Stomach smooth muscle (tissue), 2 donors: Measurements from ENCODE around the gene RFLNA.

ENCODE experiments used
- H3K27ac ChIP-seq: one replicate; pipeline ENCODE4 v1.7.0; 2013; ENCODE audit warnings: mild to moderate bottlenecking, low read length, inconsistent platforms
- H3K27me3 ChIP-seq, 2 donors: one replicate each; pipeline ENCODE4 v1.7.0; 2013; ENCODE audit warnings: low read length in 2 of 2; ENCODE audit not compliant: insufficient read depth in 2 of 2, control insufficient read depth in 1 of 2
- H3K36me3 ChIP-seq, 2 donors: one replicate each; pipeline ENCODE4 v1.7.0; 2013; ENCODE audit warnings: low read length in 2 of 2; ENCODE audit not compliant: control insufficient read depth in 2 of 2, insufficient read depth in 2 of 2
- H3K4me1 ChIP-seq: one replicate; pipeline ENCODE4 v1.7.0; 2013; ENCODE audit warnings: low read length; ENCODE audit not compliant: control insufficient read depth, insufficient read depth
- H3K4me3 ChIP-seq, 2 donors: one replicate each; pipeline ENCODE4 v1.7.0; 2013; ENCODE audit warnings: low read length in 2 of 2
- H3K9ac ChIP-seq, 2 donors: one replicate each; pipeline ENCODE4 v1.7.0; 2013; ENCODE audit warnings: low read length in 2 of 2, mild to moderate bottlenecking in 1 of 2
- H3K9me3 ChIP-seq, 2 donors: one replicate each; pipeline ENCODE4 v1.7.0; 2013; ENCODE audit warnings: low read length in 2 of 2; ENCODE audit not compliant: control insufficient read depth in 2 of 2
- donor health status: healthy.
- donor health status: Pancreatic carcinoma.

RFLNA gene

DNA sequence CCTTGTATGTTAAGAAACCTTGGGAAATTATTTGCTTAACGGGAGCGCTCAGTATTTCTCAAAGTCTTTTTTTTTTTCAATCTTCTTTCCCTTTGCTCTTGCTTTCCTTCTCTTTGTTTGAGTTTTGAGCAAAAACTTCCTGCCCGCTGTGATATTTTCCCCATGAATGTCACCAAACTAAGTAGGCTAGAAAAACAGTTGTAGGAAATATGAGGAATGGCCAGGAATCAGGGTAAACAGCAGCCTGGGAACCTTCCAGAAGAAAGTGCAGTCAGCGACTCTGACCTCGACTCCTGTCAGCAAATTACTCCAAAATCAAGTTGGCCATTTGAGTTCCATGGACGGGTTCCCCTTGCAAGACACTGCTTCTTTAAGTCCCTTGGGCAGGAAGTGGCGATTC is 11.6 kb upstream of the RFLNA start:
- Histone ChIP-seq H3K27me3 (peaks cover 0 to 13% of the 10 kb centered on the region in 2 donors), H3K36me3 (no peaks in the 10 kb centered on the region), H3K27ac (no peak overlapping the region), H3K4me3 (no peak overlapping the region), H3K9ac (no peak overlapping the region), H3K9me3 (peaks cover 17 to 20% of the 10 kb centered on the region in 2 donors), H3K4me1 (no peaks in the 10 kb centered on the region)

DNA sequence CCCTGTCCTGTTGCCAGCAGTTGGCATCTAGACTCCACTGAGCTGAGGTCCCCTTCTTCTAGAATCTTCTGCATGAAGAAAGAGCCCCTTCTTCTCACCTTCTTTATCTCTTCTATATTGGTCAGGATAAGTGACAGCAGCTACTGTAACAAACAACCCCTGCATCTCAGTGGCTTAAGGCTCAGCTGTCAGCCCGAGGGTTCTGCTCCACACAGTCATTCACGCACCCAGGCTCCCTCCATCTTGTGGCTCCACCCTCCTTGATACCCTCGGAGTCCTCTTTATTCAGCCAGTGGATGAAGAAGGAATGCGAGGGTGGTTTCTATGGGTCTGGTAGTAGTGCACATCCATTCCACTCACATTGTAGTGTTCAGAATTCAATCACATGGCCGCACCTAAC is 10.5 kb upstream of the RFLNA start:
- Histone ChIP-seq H3K4me1 (peaks cover 6% of the 10 kb centered on the region), H3K9ac (no peak overlapping the region)

DNA sequence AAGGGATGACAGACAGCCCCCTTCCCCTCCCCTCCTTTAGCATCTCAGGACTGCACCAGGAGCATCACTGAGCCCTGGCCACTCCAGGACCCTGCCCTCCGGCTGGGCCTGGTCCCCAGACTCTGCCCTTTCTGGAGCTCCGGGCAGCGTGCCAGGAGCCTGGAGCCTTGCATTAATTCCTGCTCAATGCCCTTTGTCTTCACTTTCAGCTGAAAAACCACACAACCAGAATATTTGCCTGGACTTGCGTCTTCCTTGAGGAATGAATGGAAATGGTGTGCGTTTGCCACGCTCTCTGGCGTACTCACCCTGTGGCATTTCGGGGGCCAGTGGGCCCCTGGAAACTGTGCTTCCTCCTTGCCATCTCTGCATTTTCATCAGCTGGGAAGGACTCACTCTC is 8.5 kb upstream of the RFLNA start:
- Histone ChIP-seq H3K27ac (no peak overlapping the region), H3K36me3 (no peaks in the 10 kb centered on the region), H3K27me3 (peaks cover 0 to 3% of the 10 kb centered on the region in 2 donors), H3K4me1 (peaks cover 11% of the 10 kb centered on the region), H3K4me3 (no peak overlapping the region), H3K9ac (no peak overlapping the region), H3K9me3 (peaks cover 12 to 16% of the 10 kb centered on the region in 2 donors)

More for the DNA sequence above, 10.5 kb upstream of the RFLNA start:
- Histone ChIP-seq H3K27me3 (peaks cover 0 to 7% of the 10 kb centered on the region in 2 donors), H3K9me3 (peaks cover 17 to 20% of the 10 kb centered on the region in 2 donors), H3K36me3 (no peaks in the 10 kb centered on the region), H3K4me3 (no peak overlapping the region), H3K27ac (no peak overlapping the region)

DNA sequence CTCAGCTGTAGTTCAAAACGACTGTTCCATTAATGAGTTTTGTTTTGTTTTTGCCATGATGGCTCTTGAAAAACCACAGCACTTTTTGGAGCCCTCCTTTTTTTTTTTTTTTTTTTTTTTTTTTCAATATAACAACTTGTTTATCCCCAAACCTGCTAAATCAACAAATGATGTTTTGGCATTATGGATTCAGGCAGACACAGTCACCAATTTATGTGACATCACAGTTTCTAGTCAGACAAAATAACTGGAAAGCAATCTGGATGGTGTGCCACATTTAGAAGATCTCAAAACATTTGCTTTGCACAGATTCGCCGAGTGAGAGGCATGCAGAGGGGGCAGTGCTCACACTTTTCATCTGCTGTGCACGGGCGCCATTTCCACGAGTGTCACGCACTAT is 7.9 kb upstream of the RFLNA start:
- peaks cover 12 to 16% of the 10 kb centered on the region in 2 donors for H3K9me3 ChIP-seq
- H3K36me3 ChIP-seq: no peaks in the 10 kb centered on the region
- peaks cover 0 to 3% of the 10 kb centered on the region in 2 donors for H3K27me3 ChIP-seq
- no peak overlapping the region for H3K27ac ChIP-seq
- H3K9ac ChIP-seq: no peak overlapping the region
- peaks cover 11% of the 10 kb centered on the region for H3K4me1 ChIP-seq
- H3K4me3 ChIP-seq: no peak overlapping the region

DNA sequence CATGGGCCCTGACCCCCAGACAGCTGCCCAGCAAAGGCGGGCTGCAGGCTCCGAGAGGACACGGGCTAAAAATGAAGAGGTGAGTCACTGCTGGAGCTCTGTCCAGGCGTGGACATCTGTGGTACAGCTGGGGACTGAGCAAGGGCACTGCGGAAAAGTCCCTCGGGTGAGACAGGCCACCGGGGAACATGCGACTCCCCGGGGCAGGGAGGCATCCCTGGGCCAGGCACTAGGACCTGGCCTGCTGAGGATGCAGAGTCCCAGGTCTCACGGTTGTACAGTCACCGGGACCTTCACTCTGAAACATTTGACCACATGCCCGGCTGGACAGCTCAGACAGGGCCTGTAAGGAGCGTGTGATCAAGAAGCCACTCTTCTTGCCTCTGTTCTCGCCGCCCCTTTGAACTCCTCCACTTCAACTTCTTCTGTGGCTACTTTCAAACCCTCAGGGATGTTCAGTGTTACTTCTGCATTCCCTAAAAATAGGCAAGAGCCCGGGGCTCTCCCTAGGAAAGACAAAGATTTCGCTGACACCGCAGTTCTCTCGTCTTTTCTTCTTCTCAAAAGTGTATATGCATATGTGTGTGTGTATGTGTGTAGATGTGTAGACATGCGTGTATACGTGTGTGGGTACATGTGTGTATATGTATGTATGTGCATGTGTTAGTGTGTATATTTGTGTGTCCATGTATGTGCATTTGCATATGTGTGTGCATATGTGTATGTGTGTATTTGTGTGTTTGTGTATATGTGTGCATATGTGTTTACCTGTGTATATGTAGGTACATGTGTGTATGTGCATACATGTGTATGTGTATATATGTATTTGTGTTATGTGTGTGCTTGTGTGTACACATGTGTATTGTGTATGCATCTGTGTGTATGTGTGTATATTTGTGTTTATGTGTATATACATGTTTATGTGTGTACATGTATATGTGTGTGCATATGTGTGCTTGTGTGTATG is 5.0 kb upstream of the RFLNA start:
- no peaks in the 10 kb centered on the region for H3K36me3 ChIP-seq
- H3K27ac ChIP-seq: peak overlapping the region; percentile 6
- H3K9me3 ChIP-seq: peaks cover 5 to 10% of the 10 kb centered on the region in 2 donors
- H3K4me1 ChIP-seq: peaks cover 14% of the 10 kb centered on the region
- H3K4me3 ChIP-seq: peak overlapping the region; percentile 41 to 62
- peaks cover 0 to 3% of the 10 kb centered on the region in 2 donors for H3K27me3 ChIP-seq
- no peak overlapping the region for H3K9ac ChIP-seq

DNA sequence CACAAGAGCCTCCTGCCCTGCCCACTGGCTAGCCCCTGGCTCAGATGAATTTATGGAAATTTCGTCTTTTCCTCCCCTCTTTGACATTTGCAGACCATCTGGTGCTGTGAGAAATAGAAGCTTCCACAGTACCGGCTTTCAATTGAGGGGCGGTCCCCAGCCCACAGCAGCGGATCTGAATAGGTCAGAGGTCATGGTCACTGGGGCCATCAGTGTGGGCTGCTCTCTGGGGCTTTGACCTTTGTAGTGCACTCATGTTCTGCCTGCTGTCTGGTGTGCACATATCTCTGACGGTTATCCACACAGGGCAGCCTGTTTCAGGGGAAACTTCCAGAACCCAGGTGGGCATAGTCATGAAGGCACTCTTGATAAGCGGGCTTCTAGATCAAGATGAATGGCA is 2.5 kb upstream of the RFLNA start:
- H3K9ac ChIP-seq: no peak overlapping the region
- H3K9me3 ChIP-seq: peaks cover 0 to 6% of the 10 kb centered on the region in 2 donors
- H3K27ac ChIP-seq: no peak overlapping the region
- no peak overlapping the region for H3K4me3 ChIP-seq
- H3K36me3 ChIP-seq: no peaks in the 10 kb centered on the region
- peaks cover 8 to 9% of the 10 kb centered on the region in 2 donors for H3K27me3 ChIP-seq
- peaks cover 22% of the 10 kb centered on the region for H3K4me1 ChIP-seq

DNA sequence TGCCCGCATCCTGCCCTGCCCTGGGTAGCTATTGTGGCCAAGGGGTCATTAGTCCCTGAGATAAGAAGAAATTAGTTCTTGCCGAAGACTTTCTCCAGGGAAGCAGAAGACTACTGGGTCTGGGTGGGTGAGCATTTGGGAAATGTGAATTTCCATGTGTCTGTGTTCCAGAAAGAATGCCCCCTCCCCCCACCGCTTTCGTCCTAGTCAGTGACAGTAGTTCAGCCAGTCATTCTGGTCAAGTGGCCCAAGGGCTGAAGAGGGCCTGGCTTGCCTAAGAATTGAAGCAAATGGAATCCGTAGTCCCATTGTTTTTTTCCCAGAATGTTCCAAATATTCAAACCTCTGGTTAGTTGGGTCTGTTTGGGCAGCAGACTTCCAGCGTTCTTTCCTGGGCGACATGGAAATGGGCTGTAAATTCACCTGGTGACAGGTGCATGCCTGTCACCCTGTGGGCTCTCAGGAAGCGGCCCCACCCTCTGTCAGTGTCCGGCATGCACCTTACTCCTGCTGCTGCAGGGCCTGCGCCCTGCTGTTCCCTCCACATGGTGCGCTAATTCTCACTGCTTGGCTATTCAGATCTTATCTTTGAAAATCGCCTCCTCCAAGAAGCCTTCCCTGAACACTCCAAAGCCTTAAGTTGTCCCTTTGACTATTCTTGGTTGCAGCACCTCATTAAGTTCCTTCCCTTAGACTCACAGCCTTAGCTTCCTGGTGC is 1.4 kb upstream of the RFLNA start:
- H3K4me3 ChIP-seq: no peak overlapping the region
- no peak overlapping the region for H3K27ac ChIP-seq
- H3K4me1 ChIP-seq: peaks cover 22% of the 10 kb centered on the region
- peaks cover 14 to 15% of the 10 kb centered on the region in 2 donors for H3K27me3 ChIP-seq
- H3K36me3 ChIP-seq: no peaks in the 10 kb centered on the region
- no peaks in the 10 kb centered on the region for H3K9me3 ChIP-seq
- no peak overlapping the region for H3K9ac ChIP-seq

DNA sequence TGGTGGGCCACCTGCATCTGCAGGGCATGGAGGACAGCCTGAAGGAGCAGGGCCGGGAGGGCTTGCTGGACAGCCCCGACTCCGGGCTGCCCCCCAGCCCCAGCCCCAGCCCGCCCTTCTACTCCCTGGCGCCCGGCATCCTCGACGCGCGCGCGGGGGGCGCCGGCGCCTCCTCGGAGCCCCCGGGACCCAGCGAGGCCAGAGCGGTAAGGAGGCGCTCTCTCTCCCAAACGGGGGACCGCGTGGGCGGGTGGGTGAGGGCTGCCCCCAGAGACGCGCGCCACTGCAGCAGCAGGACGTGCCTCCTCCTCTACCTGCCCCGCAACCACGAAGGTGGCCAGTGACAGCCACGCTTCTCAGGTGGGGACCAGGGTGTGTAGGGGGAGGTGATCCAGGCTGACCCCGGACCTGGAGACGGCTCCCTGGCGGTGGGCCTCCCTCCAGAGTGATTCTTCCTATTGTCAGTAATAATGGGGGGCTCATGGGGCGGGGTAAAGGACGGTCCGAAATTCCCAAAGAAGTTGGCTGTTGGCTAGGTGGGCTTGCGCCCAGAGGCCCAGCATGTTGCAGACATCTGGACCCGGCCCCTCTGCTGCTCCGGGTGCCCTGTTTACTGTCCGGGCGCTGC is 652 bp downstream of the RFLNA start:
- Histone ChIP-seq H3K27ac (no peak overlapping the region), H3K9me3 (no peaks in the 10 kb centered on the region), H3K4me1 (peaks cover 11% of the 10 kb centered on the region), H3K4me3 (peak overlapping the region; percentile 60 to 67), H3K9ac (no peak overlapping the region), H3K27me3 (peaks cover 17 to 18% of the 10 kb centered on the region in 2 donors), H3K36me3 (no peaks in the 10 kb centered on the region)

DNA sequence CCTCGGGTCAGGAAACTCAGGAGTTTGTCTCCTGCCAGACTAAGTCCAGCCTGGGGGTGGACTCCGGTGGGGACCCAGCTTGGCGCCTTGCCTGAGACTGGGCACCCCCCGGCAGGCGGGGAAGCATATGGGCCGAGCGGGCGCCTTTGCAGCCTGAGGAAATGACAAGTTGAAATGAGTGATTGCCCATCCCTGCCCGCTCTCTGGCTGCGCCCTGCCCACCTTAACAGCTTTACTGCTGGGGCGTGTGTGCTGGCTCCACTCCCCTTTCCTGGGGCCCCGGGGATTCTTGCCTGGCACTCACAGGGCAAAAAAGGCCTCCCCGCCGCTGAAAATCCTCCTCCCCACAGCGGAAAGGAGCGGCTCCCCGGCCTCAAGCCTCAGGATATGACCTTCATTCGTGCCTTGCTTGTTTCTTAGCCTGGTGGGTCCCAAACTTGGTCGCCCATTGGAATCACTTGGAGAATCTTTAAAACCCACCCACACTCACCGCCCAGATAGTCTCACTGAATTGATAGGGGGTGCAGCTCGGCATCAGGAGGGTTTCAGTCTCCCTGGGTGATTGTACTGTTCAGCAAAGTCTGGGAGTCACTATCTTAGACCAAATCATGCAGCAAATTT is 1.5 kb downstream of the RFLNA start:
- H3K27ac ChIP-seq: no peak overlapping the region
- H3K4me1 ChIP-seq: peaks cover 11% of the 10 kb centered on the region
- H3K36me3 ChIP-seq: no peaks in the 10 kb centered on the region
- peaks cover 17 to 18% of the 10 kb centered on the region in 2 donors for H3K27me3 ChIP-seq
- H3K9ac ChIP-seq: no peak overlapping the region
- H3K4me3 ChIP-seq: no peak overlapping the region
- no peaks in the 10 kb centered on the region for H3K9me3 ChIP-seq

DNA sequence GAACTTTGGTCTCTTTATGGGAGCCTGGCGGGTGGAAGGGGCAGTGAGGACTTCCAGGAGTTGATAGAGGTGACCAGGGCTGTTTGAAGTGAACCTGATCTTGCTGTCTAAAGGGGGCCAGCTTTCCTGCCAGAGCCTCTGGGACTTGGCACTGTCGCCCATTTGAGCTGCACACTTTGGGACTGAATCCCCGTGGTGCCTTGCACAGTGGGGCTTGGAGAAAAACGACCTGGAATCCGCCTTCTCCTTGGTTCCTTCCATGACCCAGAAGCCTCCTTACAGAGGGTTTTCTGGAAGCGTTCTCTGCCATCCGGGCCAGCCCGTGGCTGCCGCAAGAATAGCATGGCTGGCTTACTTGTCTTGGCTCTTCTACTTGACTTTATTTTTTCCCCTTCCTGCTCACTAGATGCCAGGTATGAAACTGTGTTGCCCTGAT is 2.0 kb downstream of the RFLNA start:
- H3K4me3 ChIP-seq: no peak overlapping the region
- peaks cover 17 to 18% of the 10 kb centered on the region in 2 donors for H3K27me3 ChIP-seq

More for the DNA sequence above, 2.0 kb downstream of the RFLNA start:
- Histone ChIP-seq H3K4me1 (peaks cover 11% of the 10 kb centered on the region), H3K27ac (no peak overlapping the region), H3K36me3 (no peaks in the 10 kb centered on the region), H3K9me3 (no peaks in the 10 kb centered on the region), H3K9ac (no peak overlapping the region)
